VCaP (cell line): ENCODE results near the gene PHYKPL.

ENCODE experiments used
- H3K27ac ChIP-seq: fragments of 450-650 bp; 2 replicates; pipeline ENCODE4 v1.5.1; 2017
- TF ChIP-seq, protein P1 (sequence below): fragments of 450-650 bp; conservative IDR thresholded peaks from 2 replicates; pipeline ENCODE4 v1.5.1; 2017; ENCODE audit warnings: mild to moderate bottlenecking, moderate library complexity

Gene PHYKPL

GRCh38 chr5:178225174-178225573 lies 7.4 kb downstream of the PHYKPL start:
- no peak overlapping the region for H3K27ac ChIP-seq
- TF ChIP-seq, protein P1, sequence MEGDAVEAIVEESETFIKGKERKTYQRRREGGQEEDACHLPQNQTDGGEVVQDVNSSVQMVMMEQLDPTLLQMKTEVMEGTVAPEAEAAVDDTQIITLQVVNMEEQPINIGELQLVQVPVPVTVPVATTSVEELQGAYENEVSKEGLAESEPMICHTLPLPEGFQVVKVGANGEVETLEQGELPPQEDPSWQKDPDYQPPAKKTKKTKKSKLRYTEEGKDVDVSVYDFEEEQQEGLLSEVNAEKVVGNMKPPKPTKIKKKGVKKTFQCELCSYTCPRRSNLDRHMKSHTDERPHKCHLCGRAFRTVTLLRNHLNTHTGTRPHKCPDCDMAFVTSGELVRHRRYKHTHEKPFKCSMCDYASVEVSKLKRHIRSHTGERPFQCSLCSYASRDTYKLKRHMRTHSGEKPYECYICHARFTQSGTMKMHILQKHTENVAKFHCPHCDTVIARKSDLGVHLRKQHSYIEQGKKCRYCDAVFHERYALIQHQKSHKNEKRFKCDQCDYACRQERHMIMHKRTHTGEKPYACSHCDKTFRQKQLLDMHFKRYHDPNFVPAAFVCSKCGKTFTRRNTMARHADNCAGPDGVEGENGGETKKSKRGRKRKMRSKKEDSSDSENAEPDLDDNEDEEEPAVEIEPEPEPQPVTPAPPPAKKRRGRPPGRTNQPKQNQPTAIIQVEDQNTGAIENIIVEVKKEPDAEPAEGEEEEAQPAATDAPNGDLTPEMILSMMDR = no peak

- TF ChIP-seq, protein P1 = no peak
- no peak overlapping the region for H3K27ac ChIP-seq
These were observed 8.2 kb downstream of the PHYKPL start for GRCh38 chr5:178224403-178224802.

- no peak overlapping the region for H3K27ac ChIP-seq
- TF ChIP-seq, protein P1 = no peak
These were observed 8.7 kb downstream of the PHYKPL start for GRCh38 chr5:178223828-178224335.

- TF ChIP-seq, protein P1 = no peak
- H3K27ac ChIP-seq = no peak overlapping the region
These were observed 9.3 kb downstream of the PHYKPL start for GRCh38 chr5:178223196-178223773.

DNA sequence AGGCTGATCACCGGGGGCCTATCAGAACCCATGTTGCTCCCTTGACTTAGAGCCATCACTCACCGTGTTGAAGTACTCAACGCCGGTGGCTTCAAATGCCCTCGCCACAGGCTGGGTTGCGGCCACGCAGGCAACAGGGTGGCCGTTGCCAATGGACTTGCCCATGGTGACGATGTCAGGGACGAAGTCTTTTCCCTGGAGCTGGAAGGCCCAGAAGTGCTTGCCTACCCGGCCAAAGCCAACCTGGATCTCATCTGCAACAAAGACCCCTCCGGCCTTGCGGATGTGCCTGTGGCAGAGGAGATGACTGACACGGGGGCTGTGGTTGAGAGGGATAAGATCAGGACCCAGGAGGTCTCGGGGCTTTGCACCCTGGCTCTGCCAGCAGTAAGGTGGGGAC lies 10.3 kb downstream of the PHYKPL start:
- TF ChIP-seq, protein P1 = no peak

DNA sequence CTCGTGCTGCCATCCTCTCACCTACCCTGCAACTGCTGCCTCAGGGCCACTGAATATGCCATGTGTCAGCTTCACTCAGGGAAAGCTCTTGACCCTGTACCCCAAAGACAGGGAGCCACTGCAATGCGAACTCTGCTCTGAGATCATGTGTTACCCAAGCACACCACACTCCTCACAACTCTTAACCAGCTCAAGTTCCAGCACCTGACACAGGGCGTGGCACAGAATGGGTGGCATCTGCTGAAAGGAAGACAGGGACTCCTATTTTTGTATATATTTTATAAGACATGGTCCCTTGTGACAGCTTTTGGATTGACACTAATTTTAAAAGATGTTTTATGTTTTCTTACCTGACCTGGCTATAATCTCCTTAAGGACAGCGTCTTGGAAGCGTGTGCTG lies 10.7 kb downstream of the PHYKPL start:
- TF ChIP-seq, protein P1 = no peak

More for the DNA sequence above, 10.3 kb downstream of the PHYKPL start:
- H3K27ac ChIP-seq = no peak overlapping the region

GRCh38 chr5:178221282-178221681 lies 11.3 kb downstream of the PHYKPL start:
- H3K27ac ChIP-seq = no peak overlapping the region
- TF ChIP-seq, protein P1 = no peak

More for the DNA sequence above, 10.7 kb downstream of the PHYKPL start:
- no peak overlapping the region for H3K27ac ChIP-seq
